Kidney (tissue), 14 donors: Measurements from ENCODE around the gene OR52J3. TPM values are rescaled to one million over a fixed set of nuclear protein-coding genes. Genes with fewer than 3 reads are reported as not detected.

Experiments used
- DNase-seq, 5 donors: peaks; one replicate each; pipeline ENCODE4 v3.0.0-alpha.2; 2013 to 2020
- FAIRE-seq: peaks from 2 replicates; lab custom pipeline; 2012; peaks lifted over from hg19 to GRCh38; lab: Jason Lieb, UNC
- H3K27ac ChIP-seq, 2 donors: one replicate each; pipeline ENCODE4 v1.7.0; 2013; ENCODE audit warnings: low read depth in 2 of 2, low read length in 2 of 2, inconsistent platforms in 1 of 2
- H3K27me3 ChIP-seq: one replicate; pipeline ENCODE4 v1.7.1; 2013; ENCODE audit warnings: low read length, inconsistent platforms; ENCODE audit not compliant: control insufficient read depth, insufficient read depth
- H3K36me3 ChIP-seq, 3 donors: one replicate each; pipeline versions ENCODE4 v1.7.0 to v1.7.1; 2013; ENCODE audit warnings: low read length in 3 of 3, control low read depth in 1 of 3, inconsistent platforms in 1 of 3; ENCODE audit not compliant: insufficient read depth in 3 of 3, control insufficient read depth in 2 of 3
- H3K4me1 ChIP-seq, 3 donors: one replicate each; pipeline versions ENCODE4 v1.7.0 to v1.7.1; 2013; ENCODE audit warnings: low read length in 3 of 3, inconsistent platforms in 1 of 3, low read depth in 1 of 3; ENCODE audit not compliant: control insufficient read depth in 2 of 3, insufficient read depth in 2 of 3
- H3K4me3 ChIP-seq, 3 donors: one replicate each; pipeline versions ENCODE4 v1.7.0 to v1.8.1; 2013; ENCODE audit warnings: low read length in 3 of 3, control low read depth in 1 of 3, inconsistent platforms in 1 of 3
- H3K9ac ChIP-seq, 3 donors: one replicate each; pipeline versions ENCODE4 v1.7.0 to v1.7.1; 2013; ENCODE audit warnings: low read length in 3 of 3, control low read depth in 1 of 3, inconsistent platforms in 1 of 3
- H3K9me3 ChIP-seq, 3 donors: one replicate each; pipeline versions ENCODE4 v1.7.0 to v1.7.1; 2013; ENCODE audit warnings: low read length in 3 of 3, control low read depth in 1 of 3, inconsistent platforms in 1 of 3; ENCODE audit not compliant: control insufficient read depth in 2 of 3, insufficient read depth in 1 of 3
- intact Hi-C: fragments of 100-400 bp; cut with DNase I; formaldehyde crosslinking; loops from one replicate; pipeline ENCODE4 v1.11.1; 2022
- polyA plus RNA-seq: library from polyadenylated mRNA; stranded (reverse); fragments of 350-450 nt; fragmentation: Illumina TruSeq; extraction: RNeasy Lipid Tissue Mini Kit (QIAGEN cat#74804); gene quantifications from one replicate; pipeline ENCODE4 v1.2.3, GENCODE V29; 2014; ENCODE audit warnings: low read depth, low replicate concordance; ENCODE audit not compliant: insufficient read depth
- total RNA-seq: library from RNA; stranded (reverse); fragmentation: NEBNext Ultra II Directional; extraction: Animal tissue kit (Norgen Biotek cat#: 25700); gene quantifications from one replicate; pipeline ENCODE4 v1.2.1, GENCODE V29; 2021
- TF ChIP-seq, protein P1 (sequence below): IDR thresholded peaks from 3 replicates; pipeline ENCODE4 v1.5.1; 2012; ENCODE audit warnings: mild to moderate bottlenecking, moderate library complexity, borderline replicate concordance; ENCODE audit not compliant: insufficient read depth; ENCODE audit errors: extremely low read depth
- donor health status: control.
- donor health status: control.
- donor health status: control.
- donor health status: control.
- donor health status: control.
- donor health status: DM: yes; HTN: yes; CAD: no.
- donor health status: Normal renal cell carcinoma (clear cell type).

The OR52J3 gene
- total and polyA plus RNA-seq, 2 donors from 2014 or later: not detected

DNA sequence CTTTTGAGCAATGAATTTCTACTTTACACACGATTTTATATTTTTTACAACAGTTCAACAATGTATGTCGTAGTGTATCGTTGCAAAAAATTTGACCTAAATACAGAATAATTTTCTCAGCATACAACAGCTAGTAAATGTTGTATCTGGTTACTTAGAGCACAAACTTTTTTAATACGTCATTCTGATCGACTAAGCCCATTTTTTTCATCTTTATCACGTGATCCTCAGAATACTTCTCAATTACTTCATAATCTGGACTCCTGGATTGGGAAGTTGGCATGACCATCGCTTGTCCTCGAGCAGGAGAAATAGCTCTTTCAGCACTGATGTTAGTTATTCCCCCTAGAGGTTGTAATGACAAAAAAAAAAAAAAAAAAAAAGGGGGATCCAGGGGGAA is 35.1 kb upstream of the OR52J3 start:
- TF ChIP-seq, protein P1, sequence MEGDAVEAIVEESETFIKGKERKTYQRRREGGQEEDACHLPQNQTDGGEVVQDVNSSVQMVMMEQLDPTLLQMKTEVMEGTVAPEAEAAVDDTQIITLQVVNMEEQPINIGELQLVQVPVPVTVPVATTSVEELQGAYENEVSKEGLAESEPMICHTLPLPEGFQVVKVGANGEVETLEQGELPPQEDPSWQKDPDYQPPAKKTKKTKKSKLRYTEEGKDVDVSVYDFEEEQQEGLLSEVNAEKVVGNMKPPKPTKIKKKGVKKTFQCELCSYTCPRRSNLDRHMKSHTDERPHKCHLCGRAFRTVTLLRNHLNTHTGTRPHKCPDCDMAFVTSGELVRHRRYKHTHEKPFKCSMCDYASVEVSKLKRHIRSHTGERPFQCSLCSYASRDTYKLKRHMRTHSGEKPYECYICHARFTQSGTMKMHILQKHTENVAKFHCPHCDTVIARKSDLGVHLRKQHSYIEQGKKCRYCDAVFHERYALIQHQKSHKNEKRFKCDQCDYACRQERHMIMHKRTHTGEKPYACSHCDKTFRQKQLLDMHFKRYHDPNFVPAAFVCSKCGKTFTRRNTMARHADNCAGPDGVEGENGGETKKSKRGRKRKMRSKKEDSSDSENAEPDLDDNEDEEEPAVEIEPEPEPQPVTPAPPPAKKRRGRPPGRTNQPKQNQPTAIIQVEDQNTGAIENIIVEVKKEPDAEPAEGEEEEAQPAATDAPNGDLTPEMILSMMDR: no peak
- Histone ChIP-seq H3K36me3 (no peaks in the 10 kb centered on the region), H3K27ac (no peak overlapping the region), H3K4me3 (no peak overlapping the region), H3K4me1 (no peaks in the 10 kb centered on the region), H3K9me3 (no peaks in the 10 kb centered on the region), H3K9ac (no peak overlapping the region), H3K27me3 (no peaks in the 10 kb centered on the region)
- no peak for DNase-seq
- intact Hi-C loops: no loop called here
- FAIRE-seq: no peak

DNA sequence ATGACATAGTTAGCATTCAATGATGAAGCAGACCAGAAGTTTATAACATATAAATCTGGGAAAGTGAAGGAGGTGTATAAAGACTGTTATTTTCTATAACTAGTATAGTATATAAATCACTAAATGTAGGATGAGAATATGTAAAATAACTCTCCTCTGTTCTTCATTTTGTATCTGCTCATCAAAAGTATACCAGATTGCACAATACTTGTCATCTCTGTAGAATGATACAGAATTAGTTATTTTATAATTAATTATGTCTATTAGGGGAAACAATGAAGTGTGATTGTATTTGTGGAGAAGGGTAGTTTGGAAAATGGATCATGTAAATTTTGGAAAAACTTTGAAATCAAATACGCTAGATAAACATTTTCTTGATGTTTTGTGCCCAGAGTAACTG is 33.3 kb upstream of the OR52J3 start:
- TF ChIP-seq, protein P1: no peak
- intact Hi-C loops: no loop called here
- DNase-seq: no peak
- no peak overlapping the region for H3K9ac ChIP-seq
- no peak overlapping the region for H3K27ac ChIP-seq
- H3K9me3 ChIP-seq: no peaks in the 10 kb centered on the region
- H3K36me3 ChIP-seq: no peaks in the 10 kb centered on the region
- H3K27me3 ChIP-seq: no peaks in the 10 kb centered on the region
- H3K4me3 ChIP-seq: no peak overlapping the region
- H3K4me1 ChIP-seq: no peaks in the 10 kb centered on the region
- no peak for FAIRE-seq

DNA sequence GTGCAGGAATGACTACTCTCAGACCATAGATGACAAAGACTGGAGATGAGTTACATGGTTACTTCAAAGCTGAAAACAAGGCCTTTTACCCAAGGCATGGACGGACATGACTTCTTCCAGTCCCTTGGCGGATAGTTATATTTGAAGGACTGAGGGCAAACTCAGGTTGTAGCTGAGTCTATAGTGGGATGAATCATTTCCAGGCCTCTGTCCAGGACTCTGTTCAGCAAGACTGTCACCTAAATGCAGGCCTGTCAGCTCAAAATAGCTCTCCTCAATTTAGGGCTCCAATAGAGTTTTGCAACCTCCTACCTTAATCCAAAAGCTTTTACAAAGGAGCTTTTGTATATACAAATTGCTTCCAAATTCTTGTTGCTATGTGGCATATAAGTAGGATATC is 24.3 kb upstream of the OR52J3 start:
- Histone ChIP-seq H3K9ac (no peak overlapping the region), H3K36me3 (no peaks in the 10 kb centered on the region), H3K9me3 (peaks cover 0 to 5% (median 0%) of the 10 kb centered on the region in 3 donors), H3K27me3 (no peaks in the 10 kb centered on the region), H3K27ac (no peak overlapping the region), H3K4me3 (no peak overlapping the region), H3K4me1 (no peaks in the 10 kb centered on the region)
- TF ChIP-seq, protein P1: no peak
- DNase-seq: no peak
- intact Hi-C loops: no loop called here
- no peak for FAIRE-seq

DNA sequence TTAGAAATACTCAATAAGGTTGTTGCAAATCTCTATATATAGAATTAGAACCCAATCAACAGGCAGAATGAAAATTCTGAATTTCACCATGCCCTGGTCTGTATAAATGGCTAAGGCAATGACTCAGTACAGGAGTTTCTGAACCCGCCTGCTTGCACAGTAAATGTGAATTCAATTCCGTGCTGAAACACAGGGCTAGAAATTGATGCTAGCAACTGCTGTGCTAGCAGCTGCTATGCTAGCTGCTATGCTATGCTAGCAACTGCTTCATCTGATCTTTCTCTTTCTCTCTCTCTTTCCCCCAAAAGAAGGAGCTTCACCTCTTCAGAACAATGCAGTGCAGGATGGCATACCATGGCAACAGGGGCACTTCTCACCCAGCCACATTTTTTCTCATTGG is 9.7 kb upstream of the OR52J3 start:
- DNase-seq: no peak
- FAIRE-seq: no peak

More for the DNA sequence above, 9.7 kb upstream of the OR52J3 start:
- H3K4me3 ChIP-seq: no peak overlapping the region
- no peaks in the 10 kb centered on the region for H3K4me1 ChIP-seq
- no peaks in the 10 kb centered on the region for H3K27me3 ChIP-seq
- no peak overlapping the region for H3K9ac ChIP-seq
- no peaks in the 10 kb centered on the region for H3K36me3 ChIP-seq
- no peak overlapping the region for H3K27ac ChIP-seq
- TF ChIP-seq, protein P1: no peak
- intact Hi-C loops: no loop called here
- H3K9me3 ChIP-seq: no peaks in the 10 kb centered on the region
